ENCODE data around the gene TSPAN19.

GRCh38 chr12:84982888-84983287 is 53.2 kb downstream of the TSPAN19 start:
- TF ChIP-seq CTCF (conservative IDR thresholded peaks at IDR 0.05) (no peak), EZH2 (IDR thresholded peaks at IDR 0.05; ENCODE audit: low read depth) (no peak)

Measured in PC-9 (cell line).